NCI-H2081 (cell line): ENCODE measurements around the gene PBX1.

Experiments used
- DNase-seq, 2 experiments: peaks; one replicate each; lab custom pipeline; 2025; lab: John Stamatoyannopoulos, UW

Gene PBX1

GRCh38 chr1:164617377-164618201 is 58.6 kb downstream of the PBX1 start:
- peak in 1 of 2 experiments; percentile 34 for DNase-seq

GRCh38 chr1:164618202-164618564 is 59.2 kb downstream of the PBX1 start:
- DNase-seq = no peak

GRCh38 chr1:164619006-164619784 is 60.2 kb downstream of the PBX1 start:
- DNase-seq = peak in 1 of 2 experiments; percentile 71

GRCh38 chr1:164622068-164622845 is 63.3 kb downstream of the PBX1 start:
- DNase-seq = no peak

GRCh38 chr1:164623805-164624204 is 64.8 kb downstream of the PBX1 start:
- no peak for DNase-seq

- DNase-seq = no peak
Measured at GRCh38 chr1:164624400-164624799, 65.4 kb downstream of the PBX1 start.

- no peak for DNase-seq
Measured at GRCh38 chr1:164625004-164625617, 66.1 kb downstream of the PBX1 start.

- DNase-seq = no peak
Measured at GRCh38 chr1:164628772-164629171, 69.8 kb downstream of the PBX1 start.

- DNase-seq = no peak
Measured at GRCh38 chr1:164629971-164630370, 71.0 kb downstream of the PBX1 start.

- DNase-seq = peak in 1 of 2 experiments; percentile 16
Measured at GRCh38 chr1:164630626-164631396, 71.8 kb downstream of the PBX1 start.

GRCh38 chr1:164631751-164632150 is 72.8 kb downstream of the PBX1 start:
- no peak for DNase-seq

GRCh38 chr1:164633997-164634396 is 75.0 kb downstream of the PBX1 start:
- DNase-seq = no peak

GRCh38 chr1:164635059-164635802 is 76.2 kb downstream of the PBX1 start:
- DNase-seq = no peak

- no peak for DNase-seq
Measured at GRCh38 chr1:164635803-164636731, 77.1 kb downstream of the PBX1 start.

- no peak for DNase-seq
Measured at GRCh38 chr1:164636757-164637156, 77.8 kb downstream of the PBX1 start.

- DNase-seq = peak; percentile 45 to 68
Measured at GRCh38 chr1:164637461-164638375, 78.7 kb downstream of the PBX1 start.

- no peak for DNase-seq
Measured at GRCh38 chr1:164638492-164639202, 79.7 kb downstream of the PBX1 start.
